NCI-H460 (cell line): ENCODE measurements around the gene SND1. TPM values are rescaled to one million over a fixed set of nuclear protein-coding genes. Genes with fewer than 3 reads are reported as not detected.

Source experiments
- DNase-seq: peaks from one replicate; pipeline ENCODE4 v3.0.0-alpha.2; 2016; ENCODE audit warnings: low read depth; ENCODE audit errors: extremely low read depth
- total RNA-seq: library from RNA; depleted of rRNA; stranded (reverse); fragments of >200 nt; shearing (Covaris generic); gene quantifications from 2 replicates; pipeline ENCODE4 v1.2.3, GENCODE V29; 2014

The SND1 gene
- total RNA-seq, 1 experiment from 2014 or later, result 193 TPM

DNA sequence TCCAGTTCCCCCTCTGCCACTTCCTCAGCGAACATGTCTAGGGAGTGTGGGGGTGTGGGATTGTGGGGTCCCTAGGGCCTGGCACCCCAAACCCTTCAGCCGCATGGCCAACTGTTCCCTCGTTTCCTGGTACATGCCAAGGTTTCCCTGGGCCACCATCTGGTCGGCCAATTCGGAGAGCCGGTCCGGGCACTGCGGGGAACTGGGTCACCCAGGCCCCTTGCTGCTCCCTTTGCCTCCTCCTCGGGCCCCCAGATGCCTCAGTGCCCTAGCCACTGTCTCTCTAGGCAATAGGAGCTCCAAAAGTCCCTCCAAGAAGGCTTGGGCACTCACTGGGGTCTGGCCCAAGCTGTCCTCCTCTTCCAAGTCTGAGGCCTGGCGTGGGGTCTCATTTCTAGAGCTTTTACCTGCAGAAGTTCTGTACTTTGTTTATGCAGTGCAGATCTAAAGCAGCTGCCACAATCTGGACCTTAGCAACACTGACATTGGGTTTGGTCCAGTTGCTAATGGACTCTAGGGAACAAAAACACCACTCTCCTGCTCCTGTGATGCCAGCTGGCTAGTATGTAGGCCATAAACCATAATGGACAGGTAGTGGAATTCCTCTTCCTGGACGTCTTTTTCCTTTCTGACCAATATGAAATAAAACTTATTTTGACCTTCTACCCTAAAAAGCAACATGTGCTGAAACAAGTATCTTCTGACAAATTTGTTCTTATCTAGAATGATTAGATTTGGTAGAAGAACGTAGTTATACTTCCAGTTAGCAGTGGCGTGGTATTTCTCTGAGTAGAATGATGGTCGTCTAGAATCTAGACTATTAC, 206.3 kb downstream of the SND1 start:
- no peak for DNase-seq

GRCh38 chr7:127858915-127859189, 206.9 kb downstream of the SND1 start:
- no peak for DNase-seq

DNA sequence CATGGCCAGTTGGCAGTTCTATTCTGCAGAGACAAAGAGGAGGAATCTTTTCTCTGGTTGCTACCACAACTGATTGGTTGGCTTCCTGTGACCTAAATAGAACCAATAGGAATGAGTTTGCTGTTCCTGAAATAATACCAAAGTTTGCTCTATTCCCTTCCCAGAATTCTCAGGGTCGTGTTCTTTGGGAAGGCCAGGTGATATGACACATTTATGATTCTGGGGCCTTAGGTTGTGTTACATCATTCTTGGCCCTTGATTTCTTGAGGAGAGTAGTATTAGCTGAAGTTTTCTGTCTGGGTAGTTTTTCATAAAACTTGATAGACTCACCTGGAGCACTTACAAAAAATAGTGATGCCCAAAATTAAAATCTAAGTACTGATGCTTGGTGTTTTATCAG, 207.3 kb downstream of the SND1 start:
- DNase-seq, result no peak

GRCh38 chr7:127862525-127862924, 210.5 kb downstream of the SND1 start:
- no peak for DNase-seq

DNA sequence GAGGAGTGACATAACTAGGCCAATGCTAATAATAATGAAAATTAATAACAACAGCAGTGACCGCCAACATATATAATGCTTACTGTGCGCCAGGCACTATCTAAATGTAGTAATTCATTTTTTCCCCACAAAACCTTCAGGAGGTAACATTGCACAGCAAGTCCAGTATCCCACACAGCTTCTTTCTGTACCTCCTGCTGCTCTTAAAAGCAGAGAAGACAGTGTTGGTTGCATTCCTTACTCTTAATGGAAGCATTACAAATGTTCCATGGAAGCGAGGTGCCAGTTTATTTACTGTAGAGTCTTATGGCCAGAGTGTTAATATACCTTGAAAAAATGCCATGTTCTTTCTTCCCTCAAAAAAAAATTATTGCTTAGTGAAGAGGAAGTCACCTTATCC, 211.1 kb downstream of the SND1 start:
- DNase-seq, result no peak

GRCh38 chr7:127865466-127865865, 213.5 kb downstream of the SND1 start:
- DNase-seq, result no peak

DNA sequence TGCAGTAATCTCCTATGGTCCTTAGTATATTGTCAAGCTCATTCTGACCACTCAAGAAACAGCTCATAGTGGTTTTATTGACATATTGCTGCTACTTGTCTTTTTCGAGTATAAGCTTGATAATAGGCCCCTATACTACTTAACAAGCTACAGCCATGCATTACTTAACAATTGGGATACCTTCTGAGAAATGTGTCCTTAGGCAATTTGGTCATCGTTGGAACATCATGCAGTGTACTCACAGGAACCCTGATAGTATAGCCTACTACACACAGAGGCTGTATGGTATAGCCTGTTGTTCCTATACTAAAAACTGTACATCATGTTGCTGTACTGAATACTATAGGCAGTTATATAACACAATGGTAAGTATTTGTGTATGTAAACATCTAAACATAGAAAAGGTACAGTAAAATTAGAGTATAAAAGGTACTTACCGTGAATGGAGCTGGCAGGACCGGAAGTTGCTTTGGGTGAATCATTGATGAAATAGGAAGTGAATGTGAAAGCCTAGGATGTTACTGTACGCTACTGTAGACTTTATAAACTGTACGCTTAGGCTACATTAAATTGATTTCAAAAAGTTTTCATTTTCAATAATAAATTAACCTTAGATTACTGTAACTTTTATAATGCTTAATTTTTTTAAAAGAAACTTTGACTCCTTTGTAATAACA, 218.4 kb downstream of the SND1 start:
- DNase-seq, result no peak

DNA sequence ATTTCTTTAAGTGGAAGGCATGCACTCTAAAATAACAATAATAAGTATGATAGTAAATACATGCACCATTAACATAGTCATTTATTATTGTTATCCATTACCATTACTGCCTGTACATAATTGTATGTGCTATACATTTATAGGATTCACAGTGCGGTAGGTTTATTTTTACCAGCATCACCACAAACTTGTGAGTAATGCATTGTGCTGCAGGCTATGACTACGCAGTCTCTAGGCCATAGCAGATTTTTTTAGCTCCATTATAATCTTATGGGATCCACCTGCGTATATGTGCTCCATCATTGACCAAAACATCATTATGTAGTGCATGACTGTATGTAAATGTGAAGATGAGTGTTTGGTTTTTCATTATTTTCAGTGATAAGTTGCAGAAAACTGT, 219.2 kb downstream of the SND1 start:
- DNase-seq, result no peak

- no peak for DNase-seq
Observed at GRCh38 chr7:127872122-127872521, 220.1 kb downstream of the SND1 start.

DNA sequence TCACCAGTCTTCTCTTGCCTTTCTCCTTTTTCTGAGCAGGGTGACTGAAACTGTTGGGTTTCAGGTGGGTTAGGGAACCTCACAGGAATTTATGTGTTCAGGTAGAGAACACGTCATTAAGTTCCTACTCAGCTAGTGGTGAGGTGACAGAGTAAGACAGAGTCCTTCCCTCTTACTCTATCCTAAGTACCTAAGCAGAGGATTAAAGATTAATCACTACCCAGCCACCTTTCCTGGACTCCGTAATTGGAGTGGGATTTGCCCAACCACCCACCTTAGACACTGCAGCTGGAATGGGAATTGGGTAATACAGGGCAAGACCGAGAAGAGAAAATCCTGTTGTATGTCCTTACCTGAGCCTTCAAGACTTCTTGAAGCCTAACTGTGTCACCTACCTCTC, 221.2 kb downstream of the SND1 start:
- no peak for DNase-seq

GRCh38 chr7:127873715-127874636, 222.0 kb downstream of the SND1 start:
- DNase-seq, result no peak

DNA sequence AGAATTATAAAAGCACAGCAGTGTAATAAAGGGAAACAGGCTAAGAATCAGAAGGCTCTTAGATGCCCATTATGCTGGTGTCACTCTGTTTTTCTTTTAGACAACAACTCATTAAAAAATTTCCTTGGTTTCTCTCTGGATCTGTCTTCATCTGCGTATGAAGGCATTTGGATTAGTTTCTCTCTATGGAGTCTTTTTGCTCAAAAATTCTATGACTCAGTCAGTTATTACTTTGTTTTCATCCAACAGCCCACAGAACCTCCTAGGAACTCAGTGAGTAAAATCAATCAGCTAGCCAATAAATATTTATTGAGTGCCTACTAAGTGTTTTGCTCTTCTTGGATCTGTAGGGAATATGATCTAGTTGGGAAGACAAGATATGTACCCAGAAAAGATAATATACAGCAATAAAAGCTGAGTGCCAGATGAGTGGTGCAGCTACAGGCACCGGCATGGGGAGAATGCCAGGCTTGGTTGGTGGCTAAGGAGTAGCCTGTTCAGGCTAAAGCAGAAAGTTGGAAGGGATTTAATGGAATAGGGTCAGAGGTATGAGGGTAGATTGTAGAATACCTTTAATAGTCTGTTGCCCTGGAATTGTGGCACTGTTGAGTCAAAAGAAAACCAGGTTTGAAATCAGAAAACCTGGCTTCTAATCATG, 223.1 kb downstream of the SND1 start:
- no peak for DNase-seq

- no peak for DNase-seq
Observed at GRCh38 chr7:127876393-127876792, 224.4 kb downstream of the SND1 start.

DNA sequence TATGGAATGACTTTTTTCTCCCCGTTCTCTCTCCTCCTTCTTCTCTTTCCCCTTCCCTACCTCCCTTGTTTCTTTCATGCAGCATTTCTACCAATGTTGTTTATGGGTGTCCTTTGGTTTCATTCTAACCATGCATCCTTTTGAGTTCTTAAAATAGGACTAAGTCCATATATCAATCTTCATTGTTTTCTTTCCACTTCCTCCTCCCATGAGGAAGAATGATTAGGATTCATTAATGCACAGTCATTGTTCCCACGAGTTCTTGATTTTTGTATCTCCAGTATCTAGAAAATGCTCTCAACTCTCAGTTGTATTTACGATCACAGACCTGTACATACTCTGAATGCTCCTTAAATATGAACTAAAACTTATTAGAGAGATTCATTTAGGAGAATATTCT, 226.0 kb downstream of the SND1 start:
- no peak for DNase-seq

DNA sequence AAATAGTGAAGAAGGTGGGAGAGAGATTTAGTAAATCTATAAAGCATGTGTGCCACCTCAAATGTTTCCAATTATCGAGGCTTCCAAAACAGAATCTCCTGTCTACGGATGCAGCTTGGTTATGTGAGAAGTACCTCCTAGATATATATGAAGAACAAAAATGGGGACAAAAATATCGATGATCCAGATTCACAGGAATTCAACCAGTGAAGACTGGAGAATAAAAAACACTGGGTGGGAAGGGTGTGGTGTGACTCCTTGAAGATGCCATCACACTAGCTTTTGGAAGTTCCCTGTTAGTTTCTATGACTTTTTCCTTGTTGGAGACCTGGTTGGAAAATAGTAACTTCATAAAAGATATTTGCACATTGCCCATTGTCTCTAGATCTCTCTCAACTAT, 226.8 kb downstream of the SND1 start:
- no peak for DNase-seq

DNA sequence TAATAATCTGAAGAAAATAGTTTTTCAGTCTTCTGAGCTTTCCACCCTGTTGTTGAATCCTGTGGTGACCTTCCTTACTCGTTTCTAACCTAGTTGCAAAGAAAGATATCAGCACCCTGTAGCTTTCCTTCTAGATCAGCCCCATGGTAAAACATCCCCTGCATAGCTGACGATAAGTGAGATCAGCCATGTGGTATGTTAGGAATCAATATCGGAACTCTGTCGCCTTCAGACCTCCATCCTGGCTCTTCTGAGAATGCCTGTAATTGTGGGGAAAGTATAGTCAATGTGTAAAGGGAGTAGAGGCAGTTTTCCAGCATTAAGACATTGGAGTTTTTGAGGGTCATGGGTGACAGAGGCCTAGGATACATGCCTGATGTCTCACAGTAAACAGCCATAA, 227.4 kb downstream of the SND1 start:
- no peak for DNase-seq

GRCh38 chr7:127879942-127880341, 227.9 kb downstream of the SND1 start:
- DNase-seq, result no peak

GRCh38 chr7:127880454-127880853, 228.5 kb downstream of the SND1 start:
- DNase-seq, result no peak

DNA sequence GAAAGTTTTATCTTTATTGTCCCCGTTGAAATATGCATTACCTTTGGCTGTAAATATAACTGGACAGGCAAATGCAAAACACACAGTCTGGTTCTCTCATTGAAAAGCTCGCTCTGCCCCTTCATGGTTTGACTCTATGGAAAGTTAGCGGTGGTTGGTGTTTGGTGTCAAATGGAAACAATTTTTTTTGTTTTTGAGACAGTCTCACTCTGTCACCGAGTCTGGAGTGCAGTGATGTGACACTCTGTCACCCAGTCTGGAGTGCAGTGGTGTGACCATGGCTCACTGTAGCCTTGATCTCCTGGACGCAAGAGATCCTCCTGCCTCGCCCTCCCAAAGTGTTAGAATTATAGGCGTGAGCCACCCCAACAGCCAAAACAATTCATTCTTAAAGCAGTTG, 229.6 kb downstream of the SND1 start:
- no peak for DNase-seq

- no peak for DNase-seq
Observed at GRCh38 chr7:127882313-127882920, 230.4 kb downstream of the SND1 start.
